KOPT-K1 (cell line): ENCODE results near the gene LYST.

ENCODE experiments used
- H3K27ac ChIP-seq: fragments of 200-600 bp; sonication (generic); 2 replicates; pipeline ENCODE4 v1.5.1; 2016; ENCODE audit warnings: antibody characterized with exemption, mild to moderate bottlenecking, low read depth, low read length; ENCODE audit not compliant: poor library complexity, severe bottlenecking
- H3K36me3 ChIP-seq: fragments of 200-600 bp; sonication (generic); 2 replicates; pipeline ENCODE4 v1.5.1; 2017; ENCODE audit warnings: antibody characterized with exemption, mild to moderate bottlenecking, low read length, moderate library complexity; ENCODE audit not compliant: insufficient read depth
- H3K9me3 ChIP-seq: fragments of 200-600 bp; sonication (generic); 2 replicates; pipeline ENCODE4 v1.5.1; 2017; ENCODE audit warnings: antibody characterized with exemption, low read length, mild to moderate bottlenecking; ENCODE audit not compliant: insufficient read depth, poor library complexity, severe bottlenecking

Gene LYST

DNA sequence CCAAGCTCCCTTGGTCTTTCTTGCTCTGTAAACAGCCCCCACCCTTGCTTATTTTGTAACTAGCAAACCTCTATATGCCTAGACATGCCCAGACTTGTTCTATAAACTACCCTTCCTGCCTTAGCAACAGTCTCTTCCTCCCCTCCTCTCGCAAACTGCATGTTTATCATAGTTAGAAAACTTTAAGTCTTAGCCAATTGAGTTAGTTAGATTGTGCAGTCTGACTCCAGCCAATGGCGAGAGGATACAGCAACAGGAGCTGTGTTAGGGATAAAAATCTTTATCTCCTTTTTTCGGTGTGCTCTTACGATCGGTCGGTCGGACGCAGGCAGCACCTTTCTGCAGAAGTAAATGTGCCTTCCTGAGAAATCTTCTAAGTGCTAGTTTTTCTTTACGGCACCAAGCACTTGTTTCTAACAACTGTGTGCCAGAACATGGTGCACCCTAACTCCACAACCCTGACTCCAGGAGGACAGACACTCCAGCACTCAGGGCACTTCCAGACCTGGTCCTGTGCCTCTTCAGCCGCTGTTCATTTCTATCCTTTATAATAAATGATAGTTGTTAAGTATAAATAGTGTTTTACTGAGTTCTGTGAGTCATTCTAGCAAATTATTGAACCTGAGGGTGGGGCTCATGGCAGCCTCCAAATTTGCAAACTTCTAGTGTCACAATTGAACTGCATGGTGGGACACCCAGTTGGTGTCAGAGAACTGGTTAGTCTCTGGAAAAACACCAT is 191.4 kb downstream of the LYST start:
- no peak overlapping the region for H3K27ac ChIP-seq
- H3K36me3 ChIP-seq: no peaks in the 10 kb centered on the region
- H3K9me3 ChIP-seq: peaks cover 35% of the 10 kb centered on the region

- Histone ChIP-seq H3K36me3 (no peaks in the 10 kb centered on the region), H3K27ac (no peak overlapping the region), H3K9me3 (peaks cover 48% of the 10 kb centered on the region)
Observed at GRCh38 chr1:235673981-235674380, 192.7 kb downstream of the LYST start.

GRCh38 chr1:235671992-235672391 is 194.7 kb downstream of the LYST start:
- Histone ChIP-seq H3K36me3 (no peaks in the 10 kb centered on the region), H3K9me3 (peaks cover 49% of the 10 kb centered on the region)

DNA sequence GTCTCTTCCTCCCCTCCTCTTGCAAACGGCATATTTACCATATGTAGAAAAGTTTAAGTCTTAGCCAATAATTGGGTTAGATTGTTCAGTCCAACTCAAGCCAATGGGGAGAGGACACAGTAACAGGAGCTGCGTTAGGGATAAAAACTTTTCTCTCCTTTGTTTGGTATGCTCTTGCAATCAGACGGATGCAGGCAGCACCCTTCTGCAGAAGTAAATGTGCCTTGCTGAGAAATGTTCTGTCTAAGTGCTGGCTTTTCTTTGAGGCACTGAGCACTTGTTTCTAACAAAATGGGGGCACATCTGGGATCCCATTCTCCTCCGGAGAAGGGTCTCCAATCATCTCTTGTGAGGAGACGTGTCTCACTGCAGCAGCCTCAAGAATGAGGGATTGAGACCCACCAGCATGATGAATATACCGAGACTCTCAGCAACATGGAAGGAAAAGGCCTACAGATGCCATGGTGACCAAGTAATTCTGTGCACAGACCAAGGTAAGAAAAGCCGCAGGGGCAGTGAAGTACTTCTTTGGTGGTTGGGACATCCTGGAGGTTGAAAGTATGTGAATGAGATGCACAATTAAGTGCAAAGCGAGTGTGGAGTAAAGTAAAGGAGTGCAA is 196.4 kb downstream of the LYST start:
- H3K36me3 ChIP-seq: no peaks in the 10 kb centered on the region
- H3K27ac ChIP-seq: no peak overlapping the region
- peaks cover 39% of the 10 kb centered on the region for H3K9me3 ChIP-seq

More at GRCh38 chr1:235671992-235672391, 194.7 kb downstream of the LYST start:
- no peak overlapping the region for H3K27ac ChIP-seq

DNA sequence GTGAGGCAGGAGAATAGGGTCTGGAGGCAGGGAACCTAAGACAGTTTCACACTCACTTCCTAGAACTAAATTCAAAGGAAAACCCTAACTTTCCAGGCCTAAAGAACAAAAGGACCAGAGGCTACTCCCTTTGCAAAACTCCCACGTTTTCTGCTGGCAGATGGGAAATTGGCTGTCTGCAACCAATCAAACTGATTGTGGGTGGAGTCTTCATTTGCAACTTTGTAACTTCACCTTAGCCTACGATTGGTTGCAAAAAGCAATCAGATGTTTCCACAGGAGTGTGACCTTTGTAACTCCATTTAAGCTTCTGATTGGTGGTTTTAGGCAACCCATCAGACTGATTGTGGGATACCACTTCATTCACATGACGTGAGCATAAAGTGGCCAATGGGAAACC is 197.4 kb downstream of the LYST start:
- Histone ChIP-seq H3K27ac (no peak overlapping the region), H3K9me3 (peaks cover 31% of the 10 kb centered on the region), H3K36me3 (no peaks in the 10 kb centered on the region)

GRCh38 chr1:235663628-235664027 is 203.1 kb downstream of the LYST start:
- no peaks in the 10 kb centered on the region for H3K9me3 ChIP-seq
- H3K36me3 ChIP-seq: no peaks in the 10 kb centered on the region
- H3K27ac ChIP-seq: no peak overlapping the region

DNA sequence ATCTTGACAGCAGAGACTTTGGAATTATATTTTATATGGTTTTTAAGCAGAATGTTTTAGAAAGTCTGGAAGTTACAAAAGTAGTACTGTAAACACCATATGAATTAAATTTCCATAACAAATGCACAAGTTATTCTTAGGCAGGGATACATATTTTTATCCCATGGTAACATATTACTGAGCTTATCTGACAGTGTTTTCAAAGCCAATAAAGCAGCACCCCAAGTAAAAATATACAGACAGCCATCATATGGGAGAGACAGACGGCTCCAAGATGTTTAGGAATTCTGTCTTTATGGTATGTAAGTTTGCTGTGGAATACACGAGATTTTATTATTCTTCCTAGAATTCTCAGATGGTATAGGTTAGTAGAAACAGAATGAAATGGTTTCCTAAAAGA is 205.1 kb downstream of the LYST start:
- no peak overlapping the region for H3K27ac ChIP-seq
- no peaks in the 10 kb centered on the region for H3K9me3 ChIP-seq
- H3K36me3 ChIP-seq: no peaks in the 10 kb centered on the region

DNA sequence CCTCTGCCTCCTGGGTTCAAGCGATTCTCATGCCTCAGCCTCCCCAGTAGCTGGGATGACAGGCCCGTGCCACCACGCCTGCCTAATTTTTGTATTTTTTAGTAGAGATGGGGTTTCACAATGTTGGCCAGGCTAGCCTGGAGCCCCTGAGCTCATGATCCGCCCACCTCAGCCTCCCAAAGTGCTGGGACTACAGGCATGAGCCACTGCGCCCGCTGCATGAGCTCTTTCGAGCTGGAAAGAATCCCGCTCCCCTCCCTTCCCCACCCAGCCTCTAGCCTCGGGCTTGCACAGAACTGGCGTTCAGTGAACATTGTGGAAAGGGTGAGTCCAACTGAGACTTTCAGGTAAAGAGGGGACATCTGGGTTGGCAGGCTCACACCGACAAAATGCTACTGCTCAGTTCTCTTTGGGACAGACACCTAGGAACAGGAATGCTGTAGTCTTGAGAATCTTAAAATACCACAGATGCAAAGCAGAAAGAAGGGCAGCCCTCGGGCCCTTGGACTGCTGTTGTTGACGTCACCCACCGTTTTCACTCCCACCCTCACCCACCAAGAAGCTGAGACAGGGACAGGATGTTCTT is 207.4 kb downstream of the LYST start:
- no peaks in the 10 kb centered on the region for H3K9me3 ChIP-seq
- no peak overlapping the region for H3K27ac ChIP-seq
- H3K36me3 ChIP-seq: no peaks in the 10 kb centered on the region

DNA sequence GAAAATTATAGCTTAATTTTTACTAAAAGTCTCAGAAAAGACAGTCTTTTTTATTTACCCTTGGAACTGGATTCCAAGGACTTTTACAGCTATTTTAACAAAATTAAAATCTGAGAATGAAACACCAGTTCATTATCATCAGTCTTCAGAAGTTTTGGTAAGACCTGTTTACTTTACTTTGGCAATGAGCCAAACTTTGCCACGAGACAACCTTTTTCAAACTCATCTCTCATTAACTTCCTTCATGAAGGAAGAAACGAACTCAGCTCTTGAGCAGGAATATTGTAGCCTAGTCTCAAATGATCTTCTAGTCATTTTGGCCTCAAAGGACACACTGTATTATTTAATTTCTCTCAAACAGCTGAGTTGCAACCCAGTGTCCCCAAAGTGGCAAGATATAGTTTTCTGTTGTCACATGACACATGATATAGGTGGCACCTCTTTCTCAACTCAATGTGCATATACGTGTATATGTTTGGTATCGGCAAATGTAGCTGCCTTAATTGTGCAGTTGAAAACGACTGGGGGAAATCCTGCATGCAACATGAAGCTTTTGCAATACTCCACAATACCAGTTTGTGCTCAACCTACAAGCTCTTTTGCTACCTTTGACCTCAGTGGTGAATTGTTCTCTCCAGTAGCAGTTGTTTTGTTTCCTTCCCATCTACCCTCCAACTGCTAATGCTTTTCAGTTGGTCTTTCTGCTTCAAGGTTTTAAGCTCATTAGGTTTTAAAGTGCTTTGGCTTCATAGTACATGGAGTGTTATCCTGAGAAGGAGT is 208.8 kb downstream of the LYST start:
- H3K9me3 ChIP-seq: no peaks in the 10 kb centered on the region
- no peaks in the 10 kb centered on the region for H3K36me3 ChIP-seq
- H3K27ac ChIP-seq: no peak overlapping the region

- Histone ChIP-seq H3K36me3 (no peaks in the 10 kb centered on the region), H3K27ac (no peak overlapping the region)
Observed at GRCh38 chr1:235657269-235657668, 209.4 kb downstream of the LYST start.

DNA sequence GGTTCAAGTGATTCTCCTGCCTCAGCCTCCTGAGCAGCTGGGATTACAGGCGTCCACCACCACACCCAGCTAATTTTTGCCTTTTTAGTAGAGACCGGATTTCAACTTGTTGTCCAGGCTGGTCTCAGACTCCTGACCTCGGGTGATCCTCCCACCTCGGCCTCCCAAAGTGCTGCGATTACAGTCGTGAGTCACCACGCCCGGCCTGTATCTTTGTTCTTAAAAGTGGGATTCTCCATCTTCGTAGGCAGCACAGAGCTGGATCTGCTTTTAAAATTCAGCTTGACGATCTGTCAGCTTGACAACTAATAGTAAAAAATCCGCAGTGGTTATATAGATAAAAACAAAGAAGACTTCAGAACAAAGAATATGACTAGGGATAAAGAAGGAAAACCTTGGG is 214.3 kb downstream of the LYST start:
- Histone ChIP-seq H3K9me3 (no peaks in the 10 kb centered on the region), H3K27ac (no peak overlapping the region), H3K36me3 (no peaks in the 10 kb centered on the region)

More at GRCh38 chr1:235657269-235657668, 209.4 kb downstream of the LYST start:
- H3K9me3 ChIP-seq: no peaks in the 10 kb centered on the region

DNA sequence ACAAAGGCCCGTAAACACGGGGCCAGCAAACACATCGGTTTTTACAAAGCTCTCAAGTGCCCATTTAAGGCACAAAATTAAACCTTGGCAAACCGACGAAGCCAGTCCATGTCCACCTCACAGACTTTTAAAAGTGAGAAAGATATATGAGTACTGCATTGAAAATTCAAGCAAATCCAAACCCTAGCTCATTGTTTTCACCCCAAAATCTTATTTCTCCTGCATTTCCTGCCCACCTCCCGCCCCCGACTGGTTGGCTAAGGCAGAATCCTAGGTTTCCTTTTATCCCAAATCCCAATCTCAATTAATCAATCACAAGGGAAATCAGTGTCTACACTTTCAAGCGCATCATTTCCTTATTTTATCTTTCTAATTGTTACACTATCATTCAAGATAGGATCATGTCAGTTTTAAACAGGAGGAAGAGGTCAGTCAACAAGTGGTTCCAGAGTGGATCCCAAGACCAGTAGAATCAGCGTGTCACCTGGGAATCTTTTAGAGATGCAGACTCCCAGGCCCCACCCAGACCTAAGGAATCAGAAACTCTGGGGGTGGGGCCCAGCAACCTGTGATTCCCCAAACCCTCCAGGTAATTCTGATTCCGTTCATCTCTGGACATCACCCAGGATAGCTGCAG is 215.4 kb downstream of the LYST start:
- no peak overlapping the region for H3K27ac ChIP-seq
- no peaks in the 10 kb centered on the region for H3K36me3 ChIP-seq

GRCh38 chr1:235650341-235651169 is 216.2 kb downstream of the LYST start:
- H3K9me3 ChIP-seq: no peaks in the 10 kb centered on the region
- no peak overlapping the region for H3K27ac ChIP-seq
- no peaks in the 10 kb centered on the region for H3K36me3 ChIP-seq

More for the DNA sequence above, 215.4 kb downstream of the LYST start:
- no peaks in the 10 kb centered on the region for H3K9me3 ChIP-seq
